Measurements from ENCODE around the gene TOR4A.

DNA sequence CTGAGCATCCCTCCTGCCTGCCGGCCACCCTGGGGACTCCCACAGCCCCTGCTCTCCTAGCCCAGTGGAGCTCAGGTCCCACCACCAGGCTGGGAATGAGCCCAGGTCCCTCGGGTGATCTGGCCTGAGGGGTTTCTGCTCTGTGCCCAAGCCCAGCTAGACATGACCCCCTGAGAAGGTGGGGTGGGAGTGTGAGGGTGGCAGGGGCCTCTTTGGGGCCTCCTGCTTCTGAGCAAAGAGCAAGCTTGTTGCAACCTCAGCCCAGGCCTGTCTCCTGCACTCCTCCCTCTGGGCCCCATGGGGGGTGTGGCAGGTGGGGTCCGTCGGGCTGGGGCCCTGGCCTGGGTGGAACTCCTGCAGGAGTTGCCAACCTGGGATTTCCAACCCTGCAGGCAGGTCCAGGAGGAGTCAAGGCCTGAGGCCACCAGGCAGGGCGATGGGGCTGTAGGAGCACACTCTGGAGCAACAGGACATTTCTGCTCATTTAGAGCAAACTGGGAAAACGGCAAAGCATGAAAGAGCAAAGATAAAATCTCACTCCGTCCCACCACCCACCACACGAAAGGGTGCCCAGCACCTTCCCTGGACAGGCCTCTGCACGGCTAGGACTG lies 35.9 kb downstream of the TOR4A start:
- TF ChIP-seq CTCF (conservative IDR thresholded peaks at IDR 0.05 in 1 of 2, IDR thresholded peaks at IDR 0.05 in 1 of 2; ENCODE audit: extremely low read depth in 1 of 2, insufficient read depth in 1 of 2, low read depth in 1 of 2, low read length in 2 of 2) (no peak), EZH2 (IDR thresholded peaks at IDR 0.05; ENCODE audit: borderline replicate concordance, low read length) (no peak)

Data from mammary epithelial cell (primary cell).